ENCODE data around the gene SH3GL3.

GRCh38 chr15:83483612-83484011 is 36.5 kb downstream of the SH3GL3 start:
- TF ChIP-seq, protein P1, sequence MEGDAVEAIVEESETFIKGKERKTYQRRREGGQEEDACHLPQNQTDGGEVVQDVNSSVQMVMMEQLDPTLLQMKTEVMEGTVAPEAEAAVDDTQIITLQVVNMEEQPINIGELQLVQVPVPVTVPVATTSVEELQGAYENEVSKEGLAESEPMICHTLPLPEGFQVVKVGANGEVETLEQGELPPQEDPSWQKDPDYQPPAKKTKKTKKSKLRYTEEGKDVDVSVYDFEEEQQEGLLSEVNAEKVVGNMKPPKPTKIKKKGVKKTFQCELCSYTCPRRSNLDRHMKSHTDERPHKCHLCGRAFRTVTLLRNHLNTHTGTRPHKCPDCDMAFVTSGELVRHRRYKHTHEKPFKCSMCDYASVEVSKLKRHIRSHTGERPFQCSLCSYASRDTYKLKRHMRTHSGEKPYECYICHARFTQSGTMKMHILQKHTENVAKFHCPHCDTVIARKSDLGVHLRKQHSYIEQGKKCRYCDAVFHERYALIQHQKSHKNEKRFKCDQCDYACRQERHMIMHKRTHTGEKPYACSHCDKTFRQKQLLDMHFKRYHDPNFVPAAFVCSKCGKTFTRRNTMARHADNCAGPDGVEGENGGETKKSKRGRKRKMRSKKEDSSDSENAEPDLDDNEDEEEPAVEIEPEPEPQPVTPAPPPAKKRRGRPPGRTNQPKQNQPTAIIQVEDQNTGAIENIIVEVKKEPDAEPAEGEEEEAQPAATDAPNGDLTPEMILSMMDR (IDR thresholded peaks at IDR 0.05): no peak
- TF ChIP-seq POLR2A (IDR thresholded peaks at IDR 0.05) (no peak), EP300 (IDR thresholded peaks at IDR 0.05) (no peak)
